Measurements from ENCODE around the gene DEFB121. TPM values are rescaled to one million over a fixed set of nuclear protein-coding genes. Genes with fewer than 3 reads are reported as not detected.

DEFB121 gene
- total and polyA plus RNA-seq, 2 of the 8 experiments (the other 6 are each of a cell fraction or from before 2014, with no cell fraction given): not detected

DNA sequence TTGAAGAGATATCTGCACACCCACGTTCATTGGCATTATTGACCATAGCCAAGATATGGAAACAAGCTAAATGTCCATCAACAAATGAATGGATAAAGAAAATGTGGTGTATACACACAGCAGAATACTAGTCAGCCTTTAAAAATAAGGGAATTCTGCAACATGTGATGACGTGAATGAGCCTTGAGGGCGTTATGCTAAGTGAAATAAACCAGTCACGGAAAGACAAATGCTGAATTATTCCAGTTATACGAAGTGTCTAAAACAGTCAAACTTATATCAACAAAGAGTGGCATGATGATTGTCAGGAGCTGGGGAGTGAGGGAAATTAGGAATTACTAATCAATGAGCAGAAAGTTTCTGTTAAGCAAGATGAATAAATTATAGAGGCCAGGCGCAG is 8.4 kb upstream of the DEFB121 start:
- no peak overlapping the region for H3K27ac ChIP-seq (ENCODE audit: low read depth, low read length)
- H2BK5ac ChIP-seq (ENCODE audit: low read depth, low read length): no peak overlapping the region
- no peaks in the 10 kb centered on the region for H4K20me1 ChIP-seq (replicated peaks in 1 of 2; ENCODE audit: control insufficient read depth in 1 of 2, insufficient read depth in 2 of 2, low read length in 2 of 2)
- no peak overlapping the region for H3K14ac ChIP-seq (ENCODE audit: insufficient read length)
- H3K4me2 ChIP-seq (ENCODE audit: insufficient read depth in 1 of 2, low read depth in 2 of 2, low read length in 2 of 2): no peak overlapping the region
- H3K79me2 ChIP-seq (ENCODE audit: control insufficient read depth in 1 of 2, insufficient read depth in 2 of 2, low read length in 2 of 2): no peaks in the 10 kb centered on the region
- no peak overlapping the region for H2BK120ac ChIP-seq (replicated peaks; ENCODE audit: low read depth, low read length)
- CTCF ChIA-PET (ENCODE audit: partially characterized antibody): interaction anchor here (0.9 kb wide), 2 partner anchors 47 to 89 kb away, joined by 3 read pairs; no protein-coding TSS in a partner anchor
- H3K79me1 ChIP-seq (ENCODE audit: low read depth, low read length): no peaks in the 10 kb centered on the region
- no peak overlapping the region for H3K9ac ChIP-seq (replicated peaks in 1 of 4; ENCODE audit: extremely low read depth in 1 of 4, low read depth in 3 of 4, low read length in 3 of 4)
- no peak overlapping the region for H4K8ac ChIP-seq (ENCODE audit: extremely low read depth, insufficient read depth, low read length)
- H2AK5ac ChIP-seq (ENCODE audit: low read depth, low read length): no peak overlapping the region
- no peak overlapping the region for H3K18ac ChIP-seq (ENCODE audit: extremely low read depth, low read length)
- no peak for DNase-seq (ENCODE audit: low read depth in 1 of 2, low spot score in 2 of 2)
- H3K27me3 ChIP-seq (replicated peaks in 1 of 4; ENCODE audit: control insufficient read depth in 3 of 4, extremely low read depth in 1 of 4, insufficient read depth in 3 of 4, low read length in 3 of 4): no peaks in the 10 kb centered on the region
- FAIRE-seq: peak; percentile 55
- H3K4me3 ChIP-seq (ENCODE audit: extremely low read depth in 1 of 4, insufficient read depth in 2 of 4, low read depth in 3 of 4, low read length in 4 of 4): no peak overlapping the region
- no peak overlapping the region for H3K56ac ChIP-seq (replicated peaks; ENCODE audit: insufficient read length, low read depth, low read length)
- POLR2A ChIA-PET (ENCODE audit: partially characterized antibody): no interaction called here
- no peak overlapping the region for H2BK12ac ChIP-seq (ENCODE audit: low read depth, low read length)
- no peaks in the 10 kb centered on the region; a peak in 1 of 8 replicates for H3K36me3 ChIP-seq (ENCODE audit: control insufficient read depth in 2 of 4, insufficient read depth in 4 of 4, low read length in 3 of 4)
- H2BK15ac ChIP-seq (ENCODE audit: low read length): no peak overlapping the region
- H2AFZ ChIP-seq (ENCODE audit: low read length): no peak overlapping the region
- H3K4me1 ChIP-seq (replicated peaks in 1 of 4; ENCODE audit: control insufficient read depth in 3 of 4, insufficient read depth in 4 of 4, low read length in 3 of 4): no peaks in the 10 kb centered on the region
- H3K9me3 ChIP-seq (ENCODE audit: insufficient read depth in 2 of 2, low read depth in 1 of 2, low read length in 1 of 2): peaks cover 61 to 79% of the 10 kb centered on the region in 2 experiments
- WGBS, 2 experiments (ENCODE audit: extremely low coverage in 1 of 2, insufficient coverage in 1 of 2, insufficient read length in 1 of 2, insufficient replicate concordance in 2 of 2, low coverage in 1 of 2, low lambda C conversion rate in 2 of 2, missing lambda C conversion rate in 1 of 2): 76% methylated on average over 6 of the region's 6 CpGs; no CpG with 5 or more reads in 1 of the 2 experiments
- no peak overlapping the region for H4K5ac ChIP-seq (ENCODE audit: insufficient read length, low read depth, low read length)
- no peak overlapping the region for H2BK20ac ChIP-seq (ENCODE audit: low read length)
- H3K23ac ChIP-seq (ENCODE audit: insufficient read length): no peak overlapping the region
- no peak overlapping the region for H3K4ac ChIP-seq (replicated peaks; ENCODE audit: insufficient read length, low read depth, low read length)
- H4K91ac ChIP-seq (replicated peaks; ENCODE audit: insufficient read length, low read length): no peak overlapping the region
- no peaks in the 10 kb centered on the region for H3K23me2 ChIP-seq (ENCODE audit: low read depth, low read length)
- TF ChIP-seq NRF1 (IDR thresholded peaks at IDR 0.05; ENCODE audit: low read depth, low read length) (no peak), POU5F1 (IDR thresholded peaks at IDR 0.05; ENCODE audit: low read depth, low read length) (no peak), RNF2 (IDR thresholded peaks at IDR 0.05; ENCODE audit: borderline replicate concordance, low read depth, low read length, missing control alignments, poor library complexity, severe bottlenecking) (no peak), GTF2F1 (IDR thresholded peaks at IDR 0.05; ENCODE audit: borderline replicate concordance, low read depth, low read length) (no peak), TBP (IDR thresholded peaks at IDR 0.05; ENCODE audit: low read depth, low read length) (no peak), HDAC2 (IDR thresholded peaks at IDR 0.05; ENCODE audit: borderline replicate concordance in 1 of 2, low read depth in 2 of 2, low read length in 2 of 2) (no peak), JUND (IDR thresholded peaks at IDR 0.05; ENCODE audit: low read length) (no peak), KDM5A (IDR thresholded peaks at IDR 0.05; ENCODE audit: low read length) (no peak), SP4 (IDR thresholded peaks at IDR 0.05; ENCODE audit: low read length) (no peak), SIX5 (IDR thresholded peaks at IDR 0.05; ENCODE audit: low read depth, low read length) (no peak), HDAC6 (IDR thresholded peaks at IDR 0.05; ENCODE audit: low read depth, low read length) (no peak), CBX5 (IDR thresholded peaks at IDR 0.05; ENCODE audit: low read depth, low read length) (no peak)
- TF ChIP-seq, protein P1, sequence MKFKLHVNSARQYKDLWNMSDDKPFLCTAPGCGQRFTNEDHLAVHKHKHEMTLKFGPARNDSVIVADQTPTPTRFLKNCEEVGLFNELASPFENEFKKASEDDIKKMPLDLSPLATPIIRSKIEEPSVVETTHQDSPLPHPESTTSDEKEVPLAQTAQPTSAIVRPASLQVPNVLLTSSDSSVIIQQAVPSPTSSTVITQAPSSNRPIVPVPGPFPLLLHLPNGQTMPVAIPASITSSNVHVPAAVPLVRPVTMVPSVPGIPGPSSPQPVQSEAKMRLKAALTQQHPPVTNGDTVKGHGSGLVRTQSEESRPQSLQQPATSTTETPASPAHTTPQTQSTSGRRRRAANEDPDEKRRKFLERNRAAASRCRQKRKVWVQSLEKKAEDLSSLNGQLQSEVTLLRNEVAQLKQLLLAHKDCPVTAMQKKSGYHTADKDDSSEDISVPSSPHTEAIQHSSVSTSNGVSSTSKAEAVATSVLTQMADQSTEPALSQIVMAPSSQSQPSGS (IDR thresholded peaks at IDR 0.05; ENCODE audit: low read length): no peak
